ENCODE data around the gene CTNNA2.
A peak's percentile ranks its signal among the peaks of the same experiment; 100 is the strongest.
"Not testable (repeated sequence)": the region's sequence is repeated elsewhere in the genome, so short reads cannot be mapped to it uniquely, and the experiment has no call there.

The CTNNA2 gene

DNA sequence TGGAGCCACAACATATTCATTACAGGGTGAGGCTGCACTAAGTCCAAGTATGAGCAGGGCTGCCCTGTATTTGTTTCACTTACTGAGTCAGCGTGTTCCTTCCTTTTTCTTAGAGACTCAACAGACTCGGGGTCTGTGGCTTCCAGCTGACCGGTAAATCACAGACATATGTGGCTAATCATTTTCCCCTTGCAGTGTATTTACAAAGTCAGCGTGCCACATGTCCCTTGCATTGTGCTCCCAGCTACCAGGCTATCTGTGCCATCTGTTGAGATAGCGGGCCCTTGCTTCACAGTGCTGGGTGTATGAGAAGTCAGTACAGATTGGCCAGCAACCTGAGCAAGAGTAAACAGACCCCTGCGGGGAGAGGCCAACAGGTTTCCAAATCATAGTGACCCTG lies 537.4 kb downstream of the CTNNA2 start:
- peak; percentile 70 for DNase-seq

DNA sequence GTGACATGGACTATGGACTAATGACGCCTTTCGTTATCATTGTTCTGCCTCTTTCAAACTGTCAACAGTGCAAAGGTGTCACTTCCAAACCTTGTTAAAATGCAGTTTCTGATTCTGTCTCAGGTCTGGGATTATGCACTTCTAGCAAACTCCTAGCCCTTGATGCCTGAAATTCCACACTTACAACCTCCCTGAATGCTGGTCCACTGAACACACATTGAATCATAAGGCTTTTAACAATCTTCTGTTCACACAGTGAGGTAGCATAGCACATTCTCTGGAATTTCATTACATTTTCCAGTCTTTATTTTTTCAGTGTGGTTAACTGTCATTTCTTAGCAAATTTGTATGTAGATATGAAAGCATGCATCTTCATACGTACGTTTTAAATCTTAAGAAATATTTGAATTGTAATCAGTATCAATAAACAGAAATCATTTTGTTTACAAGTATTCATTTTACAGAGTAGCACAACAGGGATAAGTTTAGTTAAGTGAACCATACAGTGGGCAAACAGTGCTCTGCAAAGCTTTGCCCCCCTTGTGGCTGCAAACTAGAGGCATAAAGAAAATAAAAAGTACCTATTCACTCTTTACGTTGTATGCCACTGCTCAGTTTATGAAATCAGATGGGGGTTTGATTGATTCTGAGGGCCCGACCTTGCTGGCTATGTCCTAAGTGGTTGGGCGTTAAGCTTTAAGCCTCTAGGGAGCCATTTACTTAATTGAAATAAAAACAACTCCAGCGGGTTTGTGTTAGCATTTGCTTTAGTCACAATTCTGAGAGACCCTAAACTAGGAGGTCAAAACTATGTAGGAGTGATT lies 540.9 kb downstream of the CTNNA2 start:
- peak; percentile 86 for DNase-seq

DNA sequence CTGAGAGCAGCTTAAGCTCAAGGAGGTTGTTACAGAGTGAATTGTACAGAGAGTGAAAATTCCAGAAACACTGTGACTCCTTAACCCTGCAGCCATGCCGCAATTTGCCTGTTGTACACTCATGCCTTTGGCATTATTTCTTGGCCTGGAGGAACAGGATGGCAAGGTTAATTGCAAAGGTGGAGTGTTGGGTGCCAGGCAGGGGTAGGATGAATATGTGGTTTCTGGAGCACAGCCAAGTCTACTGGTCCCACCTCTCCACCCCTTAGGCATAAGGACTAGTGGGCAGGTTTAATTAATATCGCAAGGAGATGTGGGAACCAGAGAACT lies 541.5 kb downstream of the CTNNA2 start:
- DNase-seq = no peak

DNA sequence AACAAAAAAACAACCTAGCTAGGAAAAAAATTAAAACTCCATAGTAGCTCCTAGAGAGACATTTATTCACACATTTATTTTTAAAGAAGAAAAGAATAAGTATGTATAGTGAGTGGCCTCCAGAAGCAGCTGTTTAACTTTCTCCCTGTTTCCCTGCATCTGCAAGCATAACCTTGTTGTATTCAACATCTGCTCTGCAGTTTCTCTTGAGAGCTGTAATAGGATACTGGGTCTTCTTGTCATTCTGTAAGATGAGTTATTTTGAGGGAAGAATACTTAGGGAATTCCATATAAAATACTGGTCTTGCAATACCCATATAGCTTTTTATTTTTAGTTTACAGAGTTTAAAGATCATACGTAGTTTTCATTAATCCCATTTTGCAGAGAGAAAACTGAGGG lies 545.1 kb downstream of the CTNNA2 start:
- no peak for DNase-seq

DNA sequence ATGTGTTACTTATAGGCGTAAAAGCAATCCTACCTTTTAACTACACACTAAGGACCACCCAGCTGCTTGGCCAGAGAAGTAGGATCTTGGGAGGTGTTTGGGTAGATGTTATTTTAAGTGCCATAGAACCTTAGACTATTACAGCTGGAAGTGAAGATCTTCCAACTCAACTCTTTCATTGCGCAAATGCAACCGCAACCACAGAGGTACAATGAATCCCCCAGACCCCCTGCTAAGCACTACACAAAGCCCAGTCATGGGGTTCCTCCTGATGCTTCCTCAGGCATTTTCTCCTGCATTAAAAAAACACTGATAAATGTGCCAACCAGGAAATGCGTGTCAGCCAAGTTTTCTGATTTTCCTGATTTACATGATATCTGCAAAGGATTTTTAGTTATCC lies 545.7 kb downstream of the CTNNA2 start:
- no peak for DNase-seq

DNA sequence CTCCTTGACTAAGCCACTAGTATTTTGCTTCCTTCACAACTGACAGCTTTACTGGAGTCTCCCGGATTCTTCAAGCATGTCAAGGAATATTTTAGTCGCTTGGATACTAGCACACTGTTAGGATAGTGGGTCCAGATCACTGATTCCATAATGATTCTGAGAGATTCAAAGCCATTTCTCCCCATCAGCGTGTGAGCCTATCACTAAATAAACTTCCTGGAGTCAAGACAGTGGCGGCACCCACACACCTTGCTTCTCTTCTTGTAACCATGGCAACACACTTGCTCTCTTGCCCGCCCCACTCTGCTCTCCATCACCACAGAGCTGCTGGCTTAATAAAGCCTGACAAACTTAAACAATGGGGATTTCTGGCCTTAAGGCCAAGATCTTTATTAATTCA lies 546.6 kb downstream of the CTNNA2 start:
- DNase-seq = no peak

DNA sequence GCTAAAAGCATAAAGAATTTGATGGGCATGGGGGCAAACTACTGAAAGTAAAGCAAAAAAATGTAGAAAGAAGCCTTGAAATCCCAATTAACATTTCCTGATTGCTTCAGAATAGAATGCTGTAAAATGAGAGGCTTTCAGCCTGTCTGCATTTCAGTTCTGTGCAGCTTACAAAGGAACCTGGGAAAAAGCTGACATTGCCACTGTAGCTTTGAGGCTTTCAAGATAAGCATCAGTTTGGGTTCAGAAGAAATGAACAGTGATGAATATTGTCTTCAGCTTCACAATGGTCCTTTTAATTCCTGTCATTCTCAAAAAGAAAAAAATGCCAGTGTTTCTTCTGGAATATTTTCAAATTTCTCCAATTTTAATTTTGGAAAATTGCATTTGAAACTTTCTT lies 549.0 kb downstream of the CTNNA2 start:
- DNase-seq = no peak

DNA sequence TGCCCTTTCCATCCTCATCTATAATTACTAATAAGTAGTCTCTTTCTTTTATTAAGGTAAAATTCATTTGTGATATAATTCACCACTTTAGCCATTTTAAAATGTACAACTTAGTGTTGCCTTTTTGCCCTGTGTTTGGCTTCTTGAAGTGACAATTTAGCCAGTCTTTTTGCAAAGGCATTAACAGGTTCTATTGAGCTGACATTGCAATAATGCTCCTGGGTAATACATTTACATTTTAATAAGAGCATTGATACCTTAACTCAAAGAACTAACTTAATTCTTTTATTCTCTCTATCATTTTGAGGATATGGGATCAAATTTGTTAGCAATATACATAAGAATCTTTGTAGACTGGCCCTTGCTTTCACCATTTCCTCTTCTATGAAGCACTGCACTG lies 549.4 kb downstream of the CTNNA2 start:
- DNase-seq = no peak

DNA sequence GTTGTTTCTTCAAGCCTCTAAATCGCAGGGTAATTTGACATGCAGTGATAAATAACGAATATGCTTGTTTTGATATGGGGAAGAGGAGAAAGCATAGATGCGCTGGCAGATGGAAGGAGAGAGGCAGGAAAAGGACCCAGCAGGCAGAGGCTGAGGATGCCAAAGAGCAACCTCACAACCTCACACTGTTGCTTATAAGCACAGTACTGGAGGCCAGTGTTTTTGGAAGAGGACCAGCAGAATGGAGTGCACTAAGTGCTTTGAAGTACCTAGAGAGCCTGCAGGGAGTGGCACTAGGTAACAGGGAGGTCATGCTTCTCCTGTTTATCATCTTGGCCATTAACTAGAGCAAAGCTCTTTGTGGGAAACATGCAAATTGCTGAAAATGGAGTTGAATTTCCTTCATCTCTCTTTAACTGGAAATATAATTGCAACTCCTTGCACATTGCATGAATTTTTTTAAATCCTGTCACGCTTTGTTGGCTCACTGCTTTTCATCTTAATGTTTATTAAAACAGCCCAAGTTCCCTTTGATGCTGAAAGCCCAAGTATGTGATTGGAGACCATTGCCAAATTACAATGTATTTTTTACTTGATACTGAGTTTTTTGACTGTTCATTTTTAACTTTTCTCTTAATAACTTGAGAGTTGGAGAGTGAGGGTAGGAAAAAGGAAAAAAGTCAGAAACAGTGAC lies 555.3 kb downstream of the CTNNA2 start:
- DNase-seq = no peak

DNA sequence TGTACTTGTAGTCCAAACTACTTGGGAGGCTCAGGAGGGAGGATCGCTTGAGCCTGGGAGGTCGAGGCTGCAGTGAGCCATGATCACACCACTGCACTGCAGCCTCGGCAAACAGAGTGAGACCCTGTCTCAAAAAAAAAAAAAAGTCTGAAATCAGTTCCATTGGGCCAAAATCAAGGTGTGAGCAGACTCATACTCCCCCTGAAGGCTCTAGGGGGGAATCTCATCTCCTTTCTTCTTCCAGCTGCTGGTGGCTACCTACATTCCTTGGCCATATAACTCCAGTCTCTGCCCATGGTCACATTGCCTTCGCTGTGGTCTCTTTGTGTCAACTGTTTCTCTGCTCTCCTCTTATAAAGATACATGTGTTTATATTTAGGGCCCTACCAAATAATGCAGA lies 557.7 kb downstream of the CTNNA2 start:
- no peak for DNase-seq

DNA sequence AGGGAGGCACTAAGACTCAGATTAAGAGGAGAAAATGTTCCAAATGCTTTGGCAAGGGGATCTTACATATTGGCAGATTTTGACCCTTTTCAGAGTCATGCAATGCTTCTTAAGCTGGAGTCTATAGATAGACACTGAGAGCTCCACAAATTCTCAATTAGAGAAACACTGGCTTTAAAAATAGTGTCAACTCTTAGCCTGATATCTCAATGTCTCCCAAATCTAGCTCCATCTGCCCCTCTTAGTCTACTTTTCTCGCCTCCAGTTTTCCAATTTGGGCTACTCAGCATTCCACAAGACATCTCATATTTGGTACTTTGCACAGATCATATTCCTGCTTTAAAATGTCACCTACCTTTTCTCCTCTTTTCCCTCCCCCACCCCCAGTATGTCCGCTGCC lies 559.1 kb downstream of the CTNNA2 start:
- no peak for DNase-seq

DNA sequence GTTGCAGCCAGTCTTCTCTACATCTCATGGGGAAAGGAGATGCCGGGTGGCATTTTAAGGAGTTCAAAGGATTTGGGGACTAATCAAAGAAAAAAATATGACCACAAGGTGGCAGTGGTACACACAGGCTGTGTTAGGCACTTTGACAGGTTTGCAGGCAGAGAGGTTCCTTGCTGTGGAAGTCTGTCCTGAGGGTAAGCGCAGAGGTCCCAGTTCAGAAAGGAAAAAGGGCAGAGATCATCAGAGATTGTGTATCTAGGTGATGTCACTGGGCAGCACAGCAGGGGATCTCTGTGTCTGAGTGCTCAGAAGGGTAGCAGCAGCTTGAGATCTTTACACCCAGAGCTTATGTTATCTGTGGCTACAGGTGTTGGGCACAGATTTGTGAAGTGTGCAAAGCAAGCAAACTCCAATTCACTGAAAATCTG lies 560.3 kb downstream of the CTNNA2 start:
- DNase-seq = peak; percentile 90

DNA sequence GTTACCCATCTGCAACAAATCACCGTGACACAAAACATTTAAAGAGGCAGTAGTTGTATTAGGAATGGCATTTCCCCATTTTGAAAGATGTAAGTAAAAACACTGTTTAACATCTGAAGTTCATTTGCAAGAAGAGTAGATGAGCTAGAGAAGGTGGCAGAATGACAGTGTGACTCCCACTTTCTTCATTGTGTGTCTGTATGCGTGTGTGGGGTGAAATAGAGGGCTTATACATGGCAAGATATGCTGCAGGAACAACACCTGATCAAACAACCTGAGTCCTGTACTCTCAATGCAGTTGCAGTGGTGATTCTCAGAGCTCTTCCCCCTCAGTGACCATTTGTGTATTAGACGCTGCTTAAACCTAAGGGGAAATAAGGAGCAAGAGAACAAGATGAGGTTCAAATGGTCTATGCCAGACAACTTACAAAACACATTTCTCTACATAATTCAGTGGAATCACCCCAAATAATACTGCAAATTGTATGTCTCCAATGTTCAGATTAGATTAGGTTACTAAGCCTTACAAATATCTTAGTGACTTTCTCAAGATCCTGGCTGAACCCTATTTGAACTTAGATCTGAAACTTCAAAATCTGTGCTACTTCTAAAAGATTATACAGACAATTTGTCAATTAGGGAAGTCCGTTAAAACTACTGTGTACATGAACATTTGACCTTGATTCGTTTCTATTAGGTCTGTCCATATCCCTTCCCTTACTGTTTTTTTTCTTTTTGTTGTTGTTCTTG lies 561.6 kb downstream of the CTNNA2 start:
- DNase-seq = no peak

DNA sequence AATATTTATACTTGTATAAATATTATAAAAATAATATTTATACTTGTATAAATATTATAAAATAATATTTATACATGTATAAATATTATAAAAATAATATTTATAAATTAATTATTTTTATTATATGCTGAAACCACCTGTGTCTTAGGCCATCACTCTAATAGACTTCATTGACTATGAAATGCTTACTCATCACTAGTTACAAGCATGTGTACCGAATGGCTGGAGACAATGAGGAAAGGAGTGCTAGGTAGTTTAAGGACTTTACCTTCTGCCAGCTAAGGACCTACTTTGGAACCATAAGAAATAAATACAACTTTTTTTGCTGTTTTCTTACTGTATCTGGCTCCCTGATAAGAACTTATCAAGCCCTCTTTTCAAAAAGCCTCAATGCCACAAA lies 562.9 kb downstream of the CTNNA2 start:
- no peak for DNase-seq

DNA sequence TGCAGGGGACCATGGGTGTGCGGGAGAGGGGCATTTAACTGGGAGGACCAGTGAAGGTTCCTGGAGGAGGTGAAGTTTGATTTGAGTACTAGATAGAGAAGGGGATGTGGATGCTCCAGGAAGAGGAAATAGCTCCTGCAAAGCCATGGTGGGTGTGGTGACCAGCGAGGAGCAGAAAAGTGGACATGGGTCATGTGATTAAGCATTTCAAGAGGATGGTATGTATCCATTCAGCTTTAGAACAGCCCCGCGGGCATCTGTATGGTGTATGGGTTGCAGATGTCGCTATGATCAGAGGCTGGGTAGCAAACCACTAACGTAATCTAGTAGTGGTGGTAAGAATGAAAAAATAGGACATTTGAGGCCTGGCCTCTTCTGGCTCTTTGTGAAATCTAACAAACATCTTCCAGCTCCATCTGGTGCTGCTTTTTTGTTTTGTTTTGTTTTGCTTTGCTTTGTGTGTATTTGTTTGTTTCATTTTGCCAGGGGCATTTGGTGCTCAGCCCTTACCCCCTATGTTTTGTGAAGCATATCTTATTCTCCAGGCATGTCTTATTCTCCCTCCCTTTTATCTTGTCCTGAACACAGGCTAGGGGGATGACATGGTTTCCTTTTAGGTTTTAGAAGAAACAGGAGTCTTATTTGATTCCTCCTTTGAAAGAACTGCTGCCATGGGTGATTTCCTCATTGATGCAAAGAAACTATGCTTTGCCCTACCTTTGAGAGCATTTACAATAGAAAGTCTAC lies 565.6 kb downstream of the CTNNA2 start:
- DNase-seq = no peak

DNA sequence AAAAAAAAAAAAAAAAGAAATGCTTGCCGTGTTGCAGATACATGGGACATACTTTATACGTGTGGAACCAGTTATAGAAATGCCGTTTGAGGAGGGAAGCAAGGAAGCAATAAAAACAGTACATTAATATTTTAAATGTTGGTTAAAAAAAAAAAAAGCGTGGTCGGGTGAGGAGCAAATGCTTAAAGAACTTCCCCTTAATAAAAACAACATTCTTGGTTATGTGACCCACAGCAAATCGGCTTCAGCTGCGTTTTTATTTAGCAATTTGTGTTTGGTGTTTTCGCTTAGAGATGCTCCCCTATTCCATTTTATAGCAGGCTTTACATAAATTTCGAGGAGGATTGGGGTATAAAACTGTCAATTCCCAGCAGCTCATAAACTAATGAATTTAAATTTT lies 568.1 kb downstream of the CTNNA2 start:
- no peak for DNase-seq

DNA sequence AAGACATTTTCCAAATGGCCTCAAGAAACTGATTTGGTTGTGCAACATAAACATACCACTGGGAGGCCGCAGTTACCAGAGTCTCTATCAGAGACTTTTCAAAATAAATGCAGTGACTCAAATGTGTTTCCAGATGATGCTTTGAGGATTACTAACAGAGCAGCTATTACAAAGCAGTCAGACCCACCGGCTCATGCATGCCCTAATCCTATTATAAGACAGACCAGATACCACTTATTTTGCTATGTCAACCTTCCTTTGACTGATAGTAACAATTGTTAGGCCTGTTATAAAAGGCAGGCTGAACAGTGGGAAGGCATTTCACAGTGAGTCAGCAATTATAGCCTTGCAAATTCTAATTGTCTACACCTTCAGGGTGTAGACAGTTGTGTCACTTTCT lies 574.0 kb downstream of the CTNNA2 start:
- DNase-seq = peak; percentile 92

DNA sequence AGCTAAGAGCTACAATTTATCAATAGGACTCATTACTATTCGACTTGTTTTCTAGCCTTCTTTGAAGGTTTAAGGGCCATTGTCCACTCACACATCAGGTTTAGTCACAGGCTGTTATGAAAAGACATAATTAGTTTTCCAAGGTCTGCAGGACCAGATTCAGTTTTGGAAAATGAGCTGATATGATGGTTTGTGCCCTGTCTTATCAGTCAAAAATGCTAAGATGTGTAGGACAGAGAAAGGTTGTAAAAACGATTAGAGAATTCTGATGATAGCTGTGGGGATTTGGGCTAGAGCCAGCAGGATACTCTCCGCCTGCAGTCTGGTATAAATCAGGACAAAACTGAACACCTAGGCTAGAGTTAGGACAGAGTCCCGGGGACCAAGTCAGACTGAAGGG lies 578.4 kb downstream of the CTNNA2 start:
- DNase-seq = no peak

DNA sequence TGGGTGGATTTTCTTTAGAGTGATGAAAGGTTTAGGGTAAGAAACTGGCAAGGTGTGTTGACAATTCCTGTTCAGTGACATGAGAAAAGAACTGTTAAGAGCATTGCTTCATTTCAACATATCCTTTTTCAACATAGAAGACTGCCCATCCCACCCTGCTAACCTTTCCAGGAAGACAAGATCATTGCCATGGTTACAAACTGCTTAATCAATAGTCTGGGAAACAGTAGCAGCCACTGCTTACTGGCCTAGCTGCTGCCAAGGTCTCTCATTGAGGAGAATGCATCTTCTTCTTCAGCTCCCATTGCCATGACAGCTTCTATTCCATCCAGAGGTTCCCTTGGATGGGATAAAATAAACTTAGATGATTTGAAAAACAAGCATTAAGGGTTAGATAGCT lies 579.6 kb downstream of the CTNNA2 start:
- no peak for DNase-seq

DNA sequence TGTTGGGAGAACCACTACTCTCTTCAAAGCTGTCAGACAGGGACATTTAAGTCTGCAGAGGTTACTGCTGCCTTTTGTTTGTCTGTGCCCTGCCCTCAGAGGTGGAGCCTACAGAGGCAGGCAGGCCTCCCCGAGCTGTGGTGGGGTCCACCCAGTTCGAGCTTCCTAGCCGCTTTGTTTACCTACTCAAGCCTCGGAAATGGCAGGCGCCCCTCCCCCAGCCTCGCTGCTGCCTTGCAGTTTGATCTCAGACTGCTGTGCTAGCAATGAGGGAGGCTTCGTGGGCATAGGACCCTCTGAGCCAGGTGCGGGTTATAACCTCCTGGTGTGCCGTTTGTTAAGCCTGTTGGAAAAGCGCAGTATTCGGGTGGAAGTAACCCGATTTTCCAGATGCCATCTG lies 585.7 kb downstream of the CTNNA2 start:
- DNase-seq = not testable (repeated sequence)

DNA sequence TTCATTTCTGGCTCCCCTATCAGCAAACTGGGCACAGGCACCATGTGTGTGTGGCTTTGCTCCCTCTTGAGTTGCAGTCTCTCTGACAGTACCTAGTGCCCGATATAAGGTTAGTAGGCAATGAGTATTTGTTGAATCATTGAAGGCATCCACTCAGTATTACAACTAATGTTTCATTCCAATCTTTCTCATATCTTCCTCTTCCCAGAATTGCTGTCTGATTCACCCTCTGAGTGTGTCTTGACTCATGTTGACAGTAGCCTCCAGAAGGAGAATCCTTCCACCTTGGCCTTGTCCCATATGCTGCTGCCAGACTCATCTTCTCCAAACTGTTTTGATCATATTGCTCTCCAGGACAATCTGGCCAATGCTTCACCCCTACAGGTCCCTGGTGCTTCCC lies 589.2 kb downstream of the CTNNA2 start:
- no peak for DNase-seq

DNA sequence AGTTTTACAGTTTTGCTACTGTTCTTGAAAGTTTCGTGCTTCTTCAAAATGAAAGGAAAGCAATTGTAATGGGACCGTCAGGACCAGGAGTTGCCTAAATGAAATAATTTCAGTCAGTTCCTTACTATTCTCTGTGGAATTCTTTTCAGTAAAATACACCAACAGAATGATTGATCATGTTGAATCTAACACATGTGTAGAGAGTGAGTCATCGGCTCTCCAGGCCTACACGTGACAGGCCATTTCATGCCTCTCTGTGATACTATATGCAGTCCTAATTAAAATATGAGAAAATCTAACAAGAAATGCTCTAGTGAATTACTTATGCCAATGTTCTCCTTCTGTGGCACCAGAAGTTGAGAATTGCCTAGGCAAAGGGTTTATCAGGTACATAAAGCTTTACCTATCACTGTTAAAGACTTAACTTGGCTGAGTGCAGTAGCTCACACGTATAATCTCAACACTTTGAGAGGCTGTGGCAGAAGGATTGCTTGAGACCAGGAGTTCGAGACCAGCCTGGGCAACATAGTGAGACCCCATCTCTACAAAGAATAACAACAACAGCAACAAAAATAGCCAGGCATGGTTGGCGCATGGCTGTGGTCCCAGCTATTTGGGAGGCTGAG lies 592.3 kb downstream of the CTNNA2 start:
- DNase-seq = no peak

DNA sequence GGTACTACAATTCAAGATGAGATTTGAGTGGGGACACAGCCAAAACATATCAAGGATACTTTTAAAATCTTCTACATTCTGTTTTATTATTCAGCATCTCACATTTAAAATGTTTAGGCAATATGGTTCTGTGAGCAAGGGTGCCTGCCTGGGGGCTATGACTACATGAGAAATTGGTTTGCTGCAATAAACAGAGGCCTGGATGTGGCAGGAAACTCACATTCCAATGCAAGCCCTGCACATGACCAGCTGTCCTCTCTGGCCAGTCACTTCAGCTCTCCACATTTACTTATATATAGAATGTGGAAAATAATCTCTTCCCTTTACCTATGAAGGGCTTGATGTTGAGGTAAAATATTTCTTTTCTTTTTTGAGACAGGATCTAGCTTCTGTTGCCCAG lies 598.3 kb downstream of the CTNNA2 start:
- no peak for DNase-seq

All from NCI-H82 (cell line).